Measurements from ENCODE around the gene PNMA6A.
"Not testable (repeated sequence)": the region's sequence is repeated elsewhere in the genome, so short reads cannot be mapped to it uniquely, and the experiment has no call there.

Gene PNMA6A

DNA sequence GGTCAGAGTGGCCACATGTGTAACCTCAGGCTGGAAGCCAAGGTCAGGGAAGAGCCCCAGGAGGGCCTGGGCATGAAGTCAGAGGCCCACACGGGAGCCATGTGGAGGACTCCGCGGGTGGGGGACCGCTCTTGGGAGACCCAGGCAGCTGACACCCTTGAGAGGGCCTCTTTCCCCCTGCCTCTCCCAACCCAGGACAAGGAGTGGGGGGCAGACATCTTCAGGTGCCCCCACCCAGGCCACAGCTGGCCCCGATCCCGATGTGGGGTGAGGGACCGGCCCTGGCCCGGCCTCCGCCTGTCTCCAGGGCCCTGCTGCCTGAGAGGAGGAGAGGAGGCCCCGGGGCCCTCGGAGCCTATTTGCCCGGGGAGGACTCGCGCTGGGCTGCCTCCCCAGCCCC, 3.1 kb downstream of the PNMA6A start:
- H3K4me1 ChIP-seq (ENCODE audit: control insufficient read depth, insufficient read depth, low read length) = no peaks in the 10 kb centered on the region
- no peak overlapping the region for H3K27ac ChIP-seq (ENCODE audit: low read length)
- no peak overlapping the region for H3K4me3 ChIP-seq (ENCODE audit: low read length in 2 of 2)
- H3K27me3 ChIP-seq (ENCODE audit: control insufficient read depth in 1 of 2, insufficient read depth in 2 of 2, low read length in 2 of 2) = no peaks in the 10 kb centered on the region
- no peak overlapping the region for H3K9ac ChIP-seq (ENCODE audit: low read length in 2 of 2)
- no peaks in the 10 kb centered on the region for H3K9me3 ChIP-seq (ENCODE audit: control insufficient read depth in 2 of 2, low read length in 2 of 2)
- no peaks in the 10 kb centered on the region for H3K36me3 ChIP-seq (ENCODE audit: control insufficient read depth in 2 of 2, insufficient read depth in 2 of 2, low read length in 2 of 2)

- not testable (repeated sequence) for H3K27me3 ChIP-seq (ENCODE audit: control insufficient read depth in 1 of 2, insufficient read depth in 2 of 2, low read length in 2 of 2); H3K9me3 ChIP-seq (ENCODE audit: control insufficient read depth in 2 of 2, low read length in 2 of 2); H3K4me3 ChIP-seq (ENCODE audit: low read length in 2 of 2); H3K27ac ChIP-seq (ENCODE audit: low read length); H3K36me3 ChIP-seq (ENCODE audit: control insufficient read depth in 2 of 2, insufficient read depth in 2 of 2, low read length in 2 of 2); H3K4me1 ChIP-seq (ENCODE audit: control insufficient read depth, insufficient read depth, low read length); H3K9ac ChIP-seq (ENCODE audit: low read length in 2 of 2)
Measured at GRCh38 chrX:153077437-153078135, 5.3 kb downstream of the PNMA6A start.

GRCh38 chrX:153083238-153083923, 11.1 kb downstream of the PNMA6A start:
- H3K27me3 ChIP-seq (ENCODE audit: control insufficient read depth in 1 of 2, insufficient read depth in 2 of 2, low read length in 2 of 2); H3K9me3 ChIP-seq (ENCODE audit: control insufficient read depth in 2 of 2, low read length in 2 of 2): not testable (repeated sequence)

DNA sequence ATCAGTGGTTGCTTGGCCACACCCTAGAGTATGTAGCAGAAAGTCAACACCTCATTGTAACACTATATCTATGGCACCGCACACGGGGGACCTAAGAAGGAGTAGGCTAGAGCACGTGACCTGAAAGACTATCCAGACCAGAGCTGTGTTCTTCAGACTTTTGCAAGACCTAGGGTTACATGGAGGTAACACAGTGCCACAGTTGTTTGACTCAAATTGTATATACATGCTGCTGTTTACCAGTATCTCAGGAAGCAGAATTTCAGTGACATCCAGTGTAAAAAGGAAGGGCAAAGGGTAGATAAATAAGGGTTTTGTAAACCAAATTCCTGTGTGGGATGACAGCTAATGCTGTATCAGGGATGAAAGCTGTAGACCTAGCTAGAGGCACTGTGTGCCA, 30.2 kb downstream of the PNMA6A start:
- no peak overlapping the region for H3K9ac ChIP-seq (ENCODE audit: low read length in 2 of 2)
- H3K4me1 ChIP-seq (ENCODE audit: control insufficient read depth, insufficient read depth, low read length) = no peaks in the 10 kb centered on the region
- H3K4me3 ChIP-seq (ENCODE audit: low read length in 2 of 2) = no peak overlapping the region

More at GRCh38 chrX:153083238-153083923, 11.1 kb downstream of the PNMA6A start:
- not testable (repeated sequence) for H3K36me3 ChIP-seq (ENCODE audit: control insufficient read depth in 2 of 2, insufficient read depth in 2 of 2, low read length in 2 of 2); H3K9ac ChIP-seq (ENCODE audit: low read length in 2 of 2); H3K27ac ChIP-seq (ENCODE audit: low read length); H3K4me1 ChIP-seq (ENCODE audit: control insufficient read depth, insufficient read depth, low read length); H3K4me3 ChIP-seq (ENCODE audit: low read length in 2 of 2)

GRCh38 chrX:153104959-153105358, 32.7 kb downstream of the PNMA6A start:
- not testable (repeated sequence) for H3K9ac ChIP-seq (ENCODE audit: low read length in 2 of 2); H3K27me3 ChIP-seq (ENCODE audit: control insufficient read depth in 1 of 2, insufficient read depth in 2 of 2, low read length in 2 of 2); H3K27ac ChIP-seq (ENCODE audit: low read length); H3K36me3 ChIP-seq (ENCODE audit: control insufficient read depth in 2 of 2, insufficient read depth in 2 of 2, low read length in 2 of 2); H3K4me1 ChIP-seq (ENCODE audit: control insufficient read depth, insufficient read depth, low read length); H3K4me3 ChIP-seq (ENCODE audit: low read length in 2 of 2)
- peaks cover 0 to 10% of the 10 kb centered on the region in 2 donors for H3K9me3 ChIP-seq (ENCODE audit: control insufficient read depth in 2 of 2, low read length in 2 of 2)

More for the DNA sequence above, 30.2 kb downstream of the PNMA6A start:
- H3K27me3 ChIP-seq (ENCODE audit: control insufficient read depth in 1 of 2, insufficient read depth in 2 of 2, low read length in 2 of 2) = peaks cover 0 to 2% of the 10 kb centered on the region in 2 donors
- no peak overlapping the region for H3K27ac ChIP-seq (ENCODE audit: low read length)
- no peaks in the 10 kb centered on the region for H3K36me3 ChIP-seq (ENCODE audit: control insufficient read depth in 2 of 2, insufficient read depth in 2 of 2, low read length in 2 of 2)
- peaks cover 0 to 10% of the 10 kb centered on the region in 2 donors for H3K9me3 ChIP-seq (ENCODE audit: control insufficient read depth in 2 of 2, low read length in 2 of 2)

DNA sequence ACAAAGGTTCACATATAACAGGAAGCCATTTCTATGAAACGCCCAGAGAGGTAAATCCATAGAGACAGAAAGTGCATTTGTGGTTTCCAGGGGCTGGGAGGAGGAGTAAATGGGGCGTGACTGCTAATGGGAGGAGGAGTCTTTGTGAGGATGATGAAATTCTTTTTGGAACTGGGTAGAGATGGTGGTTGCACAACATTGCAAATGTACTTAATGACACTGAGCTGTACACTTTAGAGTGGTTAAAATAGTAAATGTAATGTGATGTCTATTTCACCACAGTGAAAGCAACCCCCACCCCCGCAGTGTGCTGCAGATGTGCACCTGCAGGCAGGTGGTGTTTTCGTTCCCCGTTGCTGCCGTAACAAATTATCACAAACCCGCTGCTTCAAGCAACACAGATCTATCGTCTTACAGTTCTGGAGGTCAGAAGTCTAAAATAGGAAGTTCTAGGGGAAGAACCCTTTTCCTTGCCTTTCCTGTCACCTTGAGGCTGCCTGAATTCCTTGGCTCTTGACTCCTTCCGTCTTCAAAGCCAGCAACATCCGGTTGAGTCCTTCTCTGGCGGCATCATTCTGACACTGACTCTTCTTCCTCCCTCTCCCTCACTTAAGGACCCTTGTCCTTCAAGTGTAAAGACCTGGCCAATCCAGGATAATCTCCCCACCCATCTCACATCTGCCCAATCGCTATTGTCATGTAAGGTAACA, 34.0 kb downstream of the PNMA6A start:
- H3K4me3 ChIP-seq (ENCODE audit: low read length in 2 of 2); H3K36me3 ChIP-seq (ENCODE audit: control insufficient read depth in 2 of 2, insufficient read depth in 2 of 2, low read length in 2 of 2); H3K27ac ChIP-seq (ENCODE audit: low read length); H3K9ac ChIP-seq (ENCODE audit: low read length in 2 of 2); H3K27me3 ChIP-seq (ENCODE audit: control insufficient read depth in 1 of 2, insufficient read depth in 2 of 2, low read length in 2 of 2); H3K9me3 ChIP-seq (ENCODE audit: control insufficient read depth in 2 of 2, low read length in 2 of 2); H3K4me1 ChIP-seq (ENCODE audit: control insufficient read depth, insufficient read depth, low read length): not testable (repeated sequence)

DNA sequence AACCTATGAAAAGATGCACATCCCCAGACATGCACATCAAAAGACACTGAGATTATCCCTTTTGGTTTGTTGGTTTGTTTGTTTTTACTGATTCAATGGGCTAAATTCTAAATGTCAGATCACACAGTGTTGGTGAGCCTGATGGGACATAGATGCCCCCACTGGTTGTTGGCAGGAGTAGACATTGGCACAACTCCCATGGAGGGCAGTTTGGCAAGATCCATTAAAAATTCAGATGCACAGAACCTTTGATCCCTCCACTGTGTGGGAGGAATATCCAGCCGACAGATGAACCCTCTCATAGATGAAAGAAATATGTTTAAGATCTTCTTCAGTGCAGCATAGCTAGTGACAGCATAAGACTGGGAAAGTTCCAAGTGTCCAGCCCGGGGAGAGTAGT, 38.5 kb downstream of the PNMA6A start:
- not testable (repeated sequence) for H3K9me3 ChIP-seq (ENCODE audit: control insufficient read depth in 2 of 2, low read length in 2 of 2); H3K36me3 ChIP-seq (ENCODE audit: control insufficient read depth in 2 of 2, insufficient read depth in 2 of 2, low read length in 2 of 2); H3K4me3 ChIP-seq (ENCODE audit: low read length in 2 of 2); H3K4me1 ChIP-seq (ENCODE audit: control insufficient read depth, insufficient read depth, low read length); H3K27ac ChIP-seq (ENCODE audit: low read length); H3K27me3 ChIP-seq (ENCODE audit: control insufficient read depth in 1 of 2, insufficient read depth in 2 of 2, low read length in 2 of 2); H3K9ac ChIP-seq (ENCODE audit: low read length in 2 of 2)

- H3K36me3 ChIP-seq (ENCODE audit: control insufficient read depth in 2 of 2, insufficient read depth in 2 of 2, low read length in 2 of 2); H3K27me3 ChIP-seq (ENCODE audit: control insufficient read depth in 1 of 2, insufficient read depth in 2 of 2, low read length in 2 of 2); H3K4me1 ChIP-seq (ENCODE audit: control insufficient read depth, insufficient read depth, low read length); H3K9ac ChIP-seq (ENCODE audit: low read length in 2 of 2); H3K27ac ChIP-seq (ENCODE audit: low read length); H3K4me3 ChIP-seq (ENCODE audit: low read length in 2 of 2); H3K9me3 ChIP-seq (ENCODE audit: control insufficient read depth in 2 of 2, low read length in 2 of 2): not testable (repeated sequence)
Measured at GRCh38 chrX:153113851-153114250, 41.6 kb downstream of the PNMA6A start.

DNA sequence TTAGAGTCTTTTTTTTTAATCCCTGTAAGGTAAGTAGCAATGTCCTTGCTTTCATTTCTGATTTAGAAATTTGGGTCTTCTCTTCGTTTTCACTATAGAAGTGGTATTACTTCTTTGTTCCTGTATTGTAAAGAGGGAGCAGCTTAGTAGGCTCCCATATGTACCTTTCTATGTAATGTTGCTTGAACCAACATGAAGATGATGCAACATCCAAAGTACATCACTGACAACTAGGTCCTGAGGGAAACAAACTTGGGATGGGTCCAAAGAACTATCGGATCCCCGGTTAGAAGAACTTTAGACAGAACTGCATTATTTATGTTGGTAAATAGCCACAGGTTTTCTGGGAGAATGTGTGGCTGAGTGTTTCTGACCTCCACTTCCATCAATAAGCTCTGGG, 45.5 kb downstream of the PNMA6A start:
- not testable (repeated sequence) for H3K27me3 ChIP-seq (ENCODE audit: control insufficient read depth in 1 of 2, insufficient read depth in 2 of 2, low read length in 2 of 2); H3K27ac ChIP-seq (ENCODE audit: low read length); H3K4me3 ChIP-seq (ENCODE audit: low read length in 2 of 2); H3K36me3 ChIP-seq (ENCODE audit: control insufficient read depth in 2 of 2, insufficient read depth in 2 of 2, low read length in 2 of 2); H3K9me3 ChIP-seq (ENCODE audit: control insufficient read depth in 2 of 2, low read length in 2 of 2); H3K4me1 ChIP-seq (ENCODE audit: control insufficient read depth, insufficient read depth, low read length); H3K9ac ChIP-seq (ENCODE audit: low read length in 2 of 2)

- not testable (repeated sequence) for H3K4me3 ChIP-seq (ENCODE audit: low read length in 2 of 2); H3K4me1 ChIP-seq (ENCODE audit: control insufficient read depth, insufficient read depth, low read length); H3K9ac ChIP-seq (ENCODE audit: low read length in 2 of 2); H3K27ac ChIP-seq (ENCODE audit: low read length); H3K27me3 ChIP-seq (ENCODE audit: control insufficient read depth in 1 of 2, insufficient read depth in 2 of 2, low read length in 2 of 2); H3K9me3 ChIP-seq (ENCODE audit: control insufficient read depth in 2 of 2, low read length in 2 of 2); H3K36me3 ChIP-seq (ENCODE audit: control insufficient read depth in 2 of 2, insufficient read depth in 2 of 2, low read length in 2 of 2)
Measured at GRCh38 chrX:153120230-153120629, 48.0 kb downstream of the PNMA6A start.

DNA sequence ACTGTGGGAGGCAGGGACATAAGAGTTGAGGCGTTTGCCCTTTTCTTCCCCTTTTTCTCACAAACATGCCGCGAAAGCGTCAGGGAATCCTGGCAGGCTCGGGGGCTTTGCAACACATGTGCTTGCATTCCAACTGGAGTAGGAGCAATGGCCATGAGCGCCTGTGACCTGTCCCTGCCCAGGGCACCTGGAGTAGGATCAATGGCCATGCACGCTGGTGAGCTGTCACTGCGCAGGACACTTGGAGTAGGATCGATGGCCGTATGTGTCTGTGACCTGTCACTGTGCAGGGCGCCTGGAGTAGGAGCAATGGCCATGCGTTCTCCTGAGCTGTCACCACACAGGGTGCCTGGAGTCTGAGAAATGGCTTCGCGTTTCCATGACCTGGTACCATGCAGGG, 51.2 kb downstream of the PNMA6A start:
- not testable (repeated sequence) for H3K4me1 ChIP-seq (ENCODE audit: control insufficient read depth, insufficient read depth, low read length); H3K36me3 ChIP-seq (ENCODE audit: control insufficient read depth in 2 of 2, insufficient read depth in 2 of 2, low read length in 2 of 2); H3K9ac ChIP-seq (ENCODE audit: low read length in 2 of 2); H3K27me3 ChIP-seq (ENCODE audit: control insufficient read depth in 1 of 2, insufficient read depth in 2 of 2, low read length in 2 of 2); H3K4me3 ChIP-seq (ENCODE audit: low read length in 2 of 2); H3K27ac ChIP-seq (ENCODE audit: low read length); H3K9me3 ChIP-seq (ENCODE audit: control insufficient read depth in 2 of 2, low read length in 2 of 2)

Measured in stomach smooth muscle (tissue), 2 donors.